ENCODE results near the gene GAS1.

The GAS1 gene

GRCh38 chr9:86947146-86948073 lies at the start of gene GAS1:
Gene GAS1, minus strand, starts transcription at chr9:86947506. Its CDS starts 727 bp downstream, at chr9:86946779.
- peak; percentile 45 for DNase-seq

- DNase-seq = no peak
Observed at GRCh38 chr9:86994231-86994630, 46.9 kb upstream of the GAS1 start.

- DNase-seq = no peak
Observed at GRCh38 chr9:86993830-86994229, 46.5 kb upstream of the GAS1 start.

GRCh38 chr9:86991077-86991476 lies 43.8 kb upstream of the GAS1 start:
- no peak for DNase-seq

- no peak for DNase-seq
Observed at GRCh38 chr9:86990290-86990689, 43.0 kb upstream of the GAS1 start.

GRCh38 chr9:86987900-86988299 lies 40.6 kb upstream of the GAS1 start:
- no peak for DNase-seq

GRCh38 chr9:86985132-86985647 lies 37.9 kb upstream of the GAS1 start:
- no peak for DNase-seq

GRCh38 chr9:86983620-86984259 lies 36.4 kb upstream of the GAS1 start:
- no peak for DNase-seq

- DNase-seq = no peak
Observed at GRCh38 chr9:86983249-86983619, 35.9 kb upstream of the GAS1 start.

GRCh38 chr9:86980802-86981201 lies 33.5 kb upstream of the GAS1 start:
- DNase-seq = no peak

- no peak for DNase-seq
Observed at GRCh38 chr9:86979657-86980056, 32.4 kb upstream of the GAS1 start.

GRCh38 chr9:86978922-86979474 lies 31.7 kb upstream of the GAS1 start:
- no peak for DNase-seq

GRCh38 chr9:86978413-86978812 lies 31.1 kb upstream of the GAS1 start:
- no peak for DNase-seq

GRCh38 chr9:86977205-86977835 lies 30.0 kb upstream of the GAS1 start:
- DNase-seq = no peak

GRCh38 chr9:86975606-86976005 lies 28.3 kb upstream of the GAS1 start:
- DNase-seq = no peak

- DNase-seq = no peak
Observed at GRCh38 chr9:86975036-86975435, 27.7 kb upstream of the GAS1 start.

GRCh38 chr9:86974421-86974820 lies 27.1 kb upstream of the GAS1 start:
- no peak for DNase-seq

- DNase-seq = no peak
Observed at GRCh38 chr9:86971742-86972141, 24.4 kb upstream of the GAS1 start.

- no peak for DNase-seq
Observed at GRCh38 chr9:86968258-86968920, 21.1 kb upstream of the GAS1 start.

- no peak for DNase-seq
Observed at GRCh38 chr9:86966852-86967511, 19.7 kb upstream of the GAS1 start.

- no peak for DNase-seq
Observed at GRCh38 chr9:86965636-86966395, 18.5 kb upstream of the GAS1 start.

Data from NCI-H1436 treated with DMSO at 0.1 percent for 48 hours (cell line).